OCI-LY1 (cell line): ENCODE measurements around the gene DUOX1.

ENCODE experiments used
- H2AFZ ChIP-seq: fragments of 200-600 bp; sonication (generic), shearing (Covaris generic); 2 replicates; pipeline ENCODE4 v1.6.0; 2014; ENCODE audit warnings: antibody characterized with exemption, mild to moderate bottlenecking, low read length
- H3F3A ChIP-seq: fragments of 200-600 bp; sonication (generic), shearing (Covaris generic); 2 replicates; pipeline ENCODE4 v1.6.0; 2014; ENCODE audit warnings: mild to moderate bottlenecking, antibody characterized with exemption, low read length, moderate library complexity; ENCODE audit not compliant: insufficient read depth
- H3K27ac ChIP-seq: fragments of 200-600 bp; sonication (generic); 2 replicates; pipeline ENCODE4 v1.5.1; 2014; ENCODE audit warnings: low read length, mixed run types, mild to moderate bottlenecking, low read depth; ENCODE audit not compliant: poor library complexity, severe bottlenecking
- H3K27me3 ChIP-seq: fragments of 200-600 bp; sonication (generic); 2 replicates; pipeline ENCODE4 v1.6.0; 2014; ENCODE audit warnings: antibody characterized with exemption, mild to moderate bottlenecking, low read length, moderate library complexity; ENCODE audit not compliant: insufficient read depth
- H3K36me3 ChIP-seq: fragments of 200-600 bp; sonication (generic); 2 replicates; pipeline ENCODE4 v1.6.1; 2014; ENCODE audit warnings: mild to moderate bottlenecking, antibody characterized with exemption, low read length, moderate library complexity, mixed read lengths; ENCODE audit not compliant: insufficient read depth
- H3K4me1 ChIP-seq: fragments of 200-600 bp; sonication (generic); 2 replicates; pipeline ENCODE4 v1.5.1; 2014; ENCODE audit warnings: mild to moderate bottlenecking, low read length, moderate library complexity; ENCODE audit not compliant: insufficient read depth, severe bottlenecking
- H3K4me2 ChIP-seq: fragments of 200-600 bp; sonication (generic), shearing (Covaris generic); 2 replicates; pipeline ENCODE4 v1.6.1; 2014; ENCODE audit warnings: low read length
- H3K4me3 ChIP-seq: fragments of 200-600 bp; sonication (generic); 2 replicates; pipeline ENCODE4 v1.5.1; 2014; ENCODE audit warnings: low read length, low read depth, mild to moderate bottlenecking, mixed read lengths; ENCODE audit not compliant: poor library complexity, severe bottlenecking
- H3K79me2 ChIP-seq: fragments of 200-600 bp; shearing (Covaris generic); 2 replicates; pipeline ENCODE4 v1.6.1; 2016; ENCODE audit warnings: mixed run types, low read length, mixed read lengths; ENCODE audit not compliant: insufficient read depth
- H3K9ac ChIP-seq: fragments of 200-600 bp; sonication (generic), shearing (Covaris generic); 2 replicates; pipeline ENCODE4 v1.6.1; 2014; ENCODE audit warnings: mild to moderate bottlenecking, low read length, mixed read lengths
- H3K9me2 ChIP-seq: fragments of 200-600 bp; sonication (generic), shearing (Covaris generic); 2 replicates; pipeline ENCODE4 v1.6.1; 2014; ENCODE audit warnings: low read depth, mild to moderate bottlenecking, low read length, mixed read lengths
- H3K9me3 ChIP-seq: fragments of 200-600 bp; shearing (Covaris generic); 2 replicates; pipeline ENCODE4 v1.6.1; 2014; ENCODE audit warnings: low read length, mixed read lengths
- H4K20me1 ChIP-seq: fragments of 200-600 bp; sonication (generic), shearing (Covaris generic); 2 replicates; pipeline ENCODE4 v1.6.0; 2016; ENCODE audit warnings: mild to moderate bottlenecking, low read length; ENCODE audit not compliant: insufficient read depth
- CTCF ChIP-seq: fragments of 200-600 bp; sonication (generic), shearing (Covaris generic); IDR thresholded peaks from 2 replicates; pipeline ENCODE4 v1.5.1; 2017; ENCODE audit warnings: mild to moderate bottlenecking, antibody characterized with exemption, low read length, moderate library complexity, mixed read lengths
- EZH2 ChIP-seq: fragments of 200-600 bp; sonication (generic), shearing (Covaris generic); IDR thresholded peaks from 2 replicates; pipeline ENCODE4 v1.8.0; 2017; ENCODE audit warnings: borderline replicate concordance, mixed run types, mild to moderate bottlenecking, antibody characterized with exemption, low read length, moderate library complexity, mixed read lengths

DUOX1 gene

GRCh38 chr15:45110256-45110820 is 19.5 kb upstream of the DUOX1 start:
- no peaks in the 10 kb centered on the region for H4K20me1 ChIP-seq
- H3K27me3 ChIP-seq = 0 out of 2 replicates have a peak, but pooled peaks cover 3% of the 10 kb centered on the region
- H3K9ac ChIP-seq = no peak overlapping the region
- H3K79me2 ChIP-seq = no peaks in the 10 kb centered on the region
- no peak overlapping the region for H2AFZ ChIP-seq
- H3K36me3 ChIP-seq = no peaks in the 10 kb centered on the region
- no peaks in the 10 kb centered on the region for H3K9me3 ChIP-seq
- H3K9me2 ChIP-seq = no peaks in the 10 kb centered on the region
- H3K4me3 ChIP-seq = no peak overlapping the region
- H3F3A ChIP-seq = no peaks in the 10 kb centered on the region
- no peak for TF ChIP-seq EZH2
- TF ChIP-seq CTCF = peak; percentile 33; the same call in 1 of the 2 replicates
- no peak overlapping the region for H3K4me2 ChIP-seq
- H3K27ac ChIP-seq = no peak overlapping the region
- H3K4me1 ChIP-seq = peaks cover 14% of the 10 kb centered on the region

GRCh38 chr15:45111390-45112142 is 18.2 kb upstream of the DUOX1 start:
- Histone ChIP-seq H3F3A (no peaks in the 10 kb centered on the region), H2AFZ (no peak overlapping the region), H3K4me1 (peaks cover 14% of the 10 kb centered on the region), H3K9ac (no peak overlapping the region), H3K27ac (no peak overlapping the region), H3K9me2 (no peaks in the 10 kb centered on the region), H3K4me2 (no peak overlapping the region), H4K20me1 (no peaks in the 10 kb centered on the region), H3K36me3 (no peaks in the 10 kb centered on the region), H3K79me2 (no peaks in the 10 kb centered on the region), H3K27me3 (0 out of 2 replicates have a peak, but pooled peaks cover 3% of the 10 kb centered on the region), H3K9me3 (no peaks in the 10 kb centered on the region), H3K4me3 (no peak overlapping the region)
- TF ChIP-seq CTCF (no peak), EZH2 (no peak)

- Histone ChIP-seq H4K20me1 (no peaks in the 10 kb centered on the region), H3K4me2 (no peak overlapping the region), H3K36me3 (no peaks in the 10 kb centered on the region), H3K9me3 (no peaks in the 10 kb centered on the region), H3K9me2 (no peaks in the 10 kb centered on the region), H3K4me1 (peaks cover 14% of the 10 kb centered on the region), H3K79me2 (no peaks in the 10 kb centered on the region), H3K9ac (no peak overlapping the region), H3K27ac (no peak overlapping the region), H3K4me3 (no peak overlapping the region), H3K27me3 (0 out of 2 replicates have a peak, but pooled peaks cover 3% of the 10 kb centered on the region), H3F3A (no peaks in the 10 kb centered on the region), H2AFZ (no peak overlapping the region)
- TF ChIP-seq EZH2 (no peak), CTCF (no peak)
Observed at GRCh38 chr15:45112143-45112590, 17.6 kb upstream of the DUOX1 start.
